NT2/D1 (cell line): ENCODE measurements around the gene TTC16.

Experiments used
- DNase-seq: peaks from one replicate; pipeline ENCODE4 v3.0.0-alpha.2; 2011; ENCODE audit warnings: low read depth, low spot score
- H3K27me3 ChIP-seq: 2 replicates; pipeline ENCODE4 v1.6.0; 2011; ENCODE audit warnings: mild to moderate bottlenecking; ENCODE audit not compliant: insufficient read length, insufficient read depth
- H3K36me3 ChIP-seq: 2 replicates; pipeline ENCODE4 v1.6.1; 2011; ENCODE audit warnings: mild to moderate bottlenecking, low read length, mixed read lengths; ENCODE audit not compliant: insufficient read depth, insufficient read length
- H3K4me1 ChIP-seq: 2 replicates; pipeline ENCODE4 v1.5.1; 2011; ENCODE audit not compliant: insufficient read depth, insufficient read length
- H3K4me3 ChIP-seq: 2 replicates; pipeline ENCODE4 v1.5.1; 2011; ENCODE audit warnings: low read depth; ENCODE audit not compliant: insufficient read length
- H3K9ac ChIP-seq: 2 replicates; pipeline ENCODE4 v1.6.0; 2011; ENCODE audit warnings: low read depth; ENCODE audit not compliant: insufficient read length
- H3K9me3 ChIP-seq: 2 replicates; pipeline ENCODE4 v1.5.1; 2011; ENCODE audit warnings: mild to moderate bottlenecking, low read length; ENCODE audit not compliant: insufficient read depth
- SUZ12 ChIP-seq: IDR thresholded peaks from 2 replicates; pipeline ENCODE4 v1.6.1; 2011; ENCODE audit not compliant: insufficient read length, insufficient read depth; ENCODE audit errors: extremely low read depth
- YY1 ChIP-seq: IDR thresholded peaks from 2 replicates; pipeline ENCODE4 v1.6.1; 2011; ENCODE audit not compliant: insufficient read length, insufficient read depth
- ZNF274 ChIP-seq: IDR thresholded peaks from 2 replicates; pipeline ENCODE4 v1.6.1; 2011; ENCODE audit warnings: mild to moderate bottlenecking, low read depth, low read length

The TTC16 gene

DNA sequence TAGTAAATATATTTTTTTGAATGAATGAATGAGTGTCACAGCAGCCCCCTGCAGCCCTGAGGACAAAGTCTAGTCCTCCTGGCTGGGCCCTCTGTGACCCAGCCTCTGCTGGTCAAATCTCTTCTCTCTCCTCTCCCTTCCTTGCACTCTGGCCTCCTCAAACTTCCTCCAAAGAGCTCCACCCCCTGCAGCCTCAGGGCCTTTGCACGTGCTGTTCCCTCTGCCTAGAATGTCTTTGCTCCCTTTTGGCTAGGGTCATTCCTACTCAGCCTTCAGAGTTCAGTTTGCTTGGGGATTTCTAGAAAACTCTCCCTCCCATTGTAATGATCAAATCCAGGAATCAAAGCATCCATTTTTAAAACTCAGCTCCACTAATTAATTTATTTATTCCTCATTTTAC, 49.5 kb downstream of the TTC16 start:
- Histone ChIP-seq H3K36me3 (peaks cover 3% of the 10 kb centered on the region), H3K9me3 (no peaks in the 10 kb centered on the region), H3K27me3 (no peaks in the 10 kb centered on the region), H3K4me3 (no peak overlapping the region), H3K4me1 (peaks cover 28% of the 10 kb centered on the region), H3K9ac (no peak overlapping the region)
- no peak for DNase-seq
- TF ChIP-seq SUZ12 = no peak
- no peak for TF ChIP-seq ZNF274
- TF ChIP-seq YY1 = no peak

DNA sequence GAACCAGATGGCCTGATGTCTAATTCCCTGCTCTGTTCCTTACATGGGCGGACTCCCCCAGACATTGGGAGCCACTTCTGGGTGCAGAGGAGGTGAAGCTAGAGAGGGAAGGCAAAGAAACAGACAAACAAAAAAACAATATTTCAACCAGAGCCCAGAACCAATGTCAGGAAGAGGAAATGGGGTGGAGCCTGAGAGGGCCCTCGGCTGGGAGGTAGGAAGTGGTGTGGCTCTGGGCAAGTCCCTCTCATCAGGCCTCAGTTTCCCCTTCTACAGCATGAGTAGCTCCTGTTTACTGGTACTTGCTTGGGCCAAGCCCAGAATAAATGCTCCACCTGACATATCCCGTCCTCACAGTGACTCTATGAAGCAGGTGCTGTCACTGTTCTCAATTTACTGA, 51.5 kb downstream of the TTC16 start:
- no peak for TF ChIP-seq YY1
- no peak for TF ChIP-seq ZNF274
- no peak for TF ChIP-seq SUZ12
- Histone ChIP-seq H3K4me3 (no peak overlapping the region), H3K36me3 (peaks cover 3% of the 10 kb centered on the region), H3K27me3 (no peaks in the 10 kb centered on the region), H3K9ac (peak overlapping the region; percentile 50), H3K4me1 (peaks cover 31% of the 10 kb centered on the region), H3K9me3 (no peaks in the 10 kb centered on the region)
- DNase-seq = no peak

DNA sequence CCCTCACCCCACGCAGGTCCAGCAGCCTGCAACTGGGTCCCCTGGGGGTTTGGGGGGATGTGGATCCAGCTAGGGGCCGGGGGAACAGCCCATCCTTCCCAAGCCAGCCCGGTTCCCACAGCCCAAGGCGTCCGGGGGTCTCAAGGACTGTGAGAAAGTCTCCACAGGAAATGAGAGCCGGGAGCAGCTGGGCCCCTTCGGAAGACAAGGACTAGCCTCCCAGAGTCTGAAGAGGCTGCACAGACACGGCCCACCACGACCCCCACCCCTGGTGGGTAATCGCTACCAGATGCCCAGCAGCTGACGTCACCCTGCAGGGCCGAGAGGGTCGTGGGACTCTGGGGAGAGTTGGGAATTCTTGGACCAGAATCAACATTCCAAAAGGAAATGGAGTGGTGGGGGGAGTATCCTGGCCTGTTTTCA, 52.0 kb downstream of the TTC16 start:
- Histone ChIP-seq H3K4me3 (no peak overlapping the region), H3K4me1 (peaks cover 28% of the 10 kb centered on the region), H3K27me3 (no peaks in the 10 kb centered on the region), H3K36me3 (peaks cover 3% of the 10 kb centered on the region), H3K9ac (peak overlapping the region; percentile 50), H3K9me3 (no peaks in the 10 kb centered on the region)
- TF ChIP-seq SUZ12 = no peak
- no peak for TF ChIP-seq ZNF274
- no peak for TF ChIP-seq YY1
- no peak for DNase-seq

DNA sequence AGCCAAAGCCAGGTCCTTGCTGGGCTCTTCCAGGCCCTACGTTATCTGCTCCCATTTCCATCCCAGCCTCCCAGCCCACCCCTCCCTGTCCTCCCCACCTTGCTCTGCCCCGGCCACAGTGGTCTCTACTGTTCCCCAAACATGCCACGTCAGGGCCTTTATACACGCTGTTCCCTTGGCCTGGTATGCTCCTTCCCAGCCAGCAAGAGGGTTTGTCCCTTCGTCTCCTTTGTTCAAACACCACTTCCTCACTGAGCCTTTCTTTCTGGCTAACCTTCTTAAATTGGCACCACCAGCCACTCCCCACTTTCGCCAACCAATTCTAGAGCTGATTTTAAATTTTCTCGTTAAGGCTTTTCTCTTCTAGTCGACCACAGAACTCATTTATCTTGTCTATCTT, 52.8 kb downstream of the TTC16 start:
- DNase-seq = no peak
- Histone ChIP-seq H3K4me1 (peaks cover 30% of the 10 kb centered on the region), H3K27me3 (no peaks in the 10 kb centered on the region), H3K9me3 (no peaks in the 10 kb centered on the region), H3K36me3 (peaks cover 3% of the 10 kb centered on the region), H3K9ac (peak overlapping the region; percentile 50), H3K4me3 (no peak overlapping the region)
- no peak for TF ChIP-seq YY1
- TF ChIP-seq ZNF274 = no peak
- TF ChIP-seq SUZ12 = no peak

DNA sequence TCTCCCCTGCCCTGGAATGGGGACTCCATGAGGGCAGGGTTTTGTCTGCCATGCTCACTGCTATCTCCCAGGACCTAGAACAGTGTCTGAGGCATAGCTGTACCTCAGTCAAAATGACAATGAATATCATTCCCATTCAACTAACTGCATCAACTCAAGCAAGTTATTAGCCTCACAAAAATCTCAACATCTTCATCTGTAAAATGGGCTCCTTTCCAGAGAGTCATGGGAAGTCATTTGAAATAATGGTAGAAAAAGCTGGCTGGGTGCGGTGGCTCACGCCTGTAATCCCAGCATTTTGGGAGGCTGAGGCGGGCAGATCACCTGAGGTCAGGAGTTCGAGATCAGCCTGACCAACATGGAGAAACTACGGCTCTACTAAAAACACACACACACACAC, 53.2 kb downstream of the TTC16 start:
- DNase-seq = no peak
- no peaks in the 10 kb centered on the region for H3K27me3 ChIP-seq
- H3K4me1 ChIP-seq = peaks cover 34% of the 10 kb centered on the region
- H3K4me3 ChIP-seq = no peak overlapping the region
- TF ChIP-seq YY1 = no peak
- TF ChIP-seq SUZ12 = no peak
- no peak for TF ChIP-seq ZNF274
- peaks cover 3% of the 10 kb centered on the region for H3K36me3 ChIP-seq
- no peaks in the 10 kb centered on the region for H3K9me3 ChIP-seq
- H3K9ac ChIP-seq = no peak overlapping the region

GRCh38 chr9:127769929-127770582, 54.2 kb downstream of the TTC16 start:
- no peak for DNase-seq
- no peak for TF ChIP-seq YY1
- no peak for TF ChIP-seq SUZ12
- no peak for TF ChIP-seq ZNF274
- Histone ChIP-seq H3K9ac (peak overlapping the region; percentile 68), H3K4me3 (peak overlapping the region; percentile 56), H3K4me1 (peaks cover 33% of the 10 kb centered on the region), H3K36me3 (peaks cover 3% of the 10 kb centered on the region), H3K27me3 (no peaks in the 10 kb centered on the region), H3K9me3 (no peaks in the 10 kb centered on the region)

- Histone ChIP-seq H3K27me3 (no peaks in the 10 kb centered on the region), H3K4me3 (peak overlapping the region; percentile 56), H3K9me3 (no peaks in the 10 kb centered on the region), H3K36me3 (peaks cover 3% of the 10 kb centered on the region), H3K9ac (peak overlapping the region; percentile 68), H3K4me1 (peaks cover 33% of the 10 kb centered on the region)
- DNase-seq = no peak
- TF ChIP-seq SUZ12 (no peak), ZNF274 (no peak), YY1 (no peak)
These were observed 54.7 kb downstream of the TTC16 start for GRCh38 chr9:127770583-127770904.
